OCI-LY1 (cell line): Measurements from ENCODE around the gene SNRPA1.

Experiments
- H2AFZ ChIP-seq: fragments of 200-600 bp; sonication (generic), shearing (Covaris generic); 2 replicates; pipeline ENCODE4 v1.6.0; 2014; ENCODE audit warnings: antibody characterized with exemption, mild to moderate bottlenecking, low read length
- H3F3A ChIP-seq: fragments of 200-600 bp; sonication (generic), shearing (Covaris generic); 2 replicates; pipeline ENCODE4 v1.6.0; 2014; ENCODE audit warnings: mild to moderate bottlenecking, antibody characterized with exemption, low read length, moderate library complexity; ENCODE audit not compliant: insufficient read depth
- H3K27ac ChIP-seq: fragments of 200-600 bp; sonication (generic); 2 replicates; pipeline ENCODE4 v1.5.1; 2014; ENCODE audit warnings: low read length, mixed run types, mild to moderate bottlenecking, low read depth; ENCODE audit not compliant: poor library complexity, severe bottlenecking
- H3K27me3 ChIP-seq: fragments of 200-600 bp; sonication (generic); 2 replicates; pipeline ENCODE4 v1.6.0; 2014; ENCODE audit warnings: antibody characterized with exemption, mild to moderate bottlenecking, low read length, moderate library complexity; ENCODE audit not compliant: insufficient read depth
- H3K36me3 ChIP-seq: fragments of 200-600 bp; sonication (generic); 2 replicates; pipeline ENCODE4 v1.6.1; 2014; ENCODE audit warnings: mild to moderate bottlenecking, antibody characterized with exemption, low read length, moderate library complexity, mixed read lengths; ENCODE audit not compliant: insufficient read depth
- H3K4me1 ChIP-seq: fragments of 200-600 bp; sonication (generic); 2 replicates; pipeline ENCODE4 v1.5.1; 2014; ENCODE audit warnings: mild to moderate bottlenecking, low read length, moderate library complexity; ENCODE audit not compliant: insufficient read depth, severe bottlenecking
- H3K4me2 ChIP-seq: fragments of 200-600 bp; sonication (generic), shearing (Covaris generic); 2 replicates; pipeline ENCODE4 v1.6.1; 2014; ENCODE audit warnings: low read length
- H3K4me3 ChIP-seq: fragments of 200-600 bp; sonication (generic); 2 replicates; pipeline ENCODE4 v1.5.1; 2014; ENCODE audit warnings: low read length, low read depth, mild to moderate bottlenecking, mixed read lengths; ENCODE audit not compliant: poor library complexity, severe bottlenecking
- H3K79me2 ChIP-seq: fragments of 200-600 bp; shearing (Covaris generic); 2 replicates; pipeline ENCODE4 v1.6.1; 2016; ENCODE audit warnings: mixed run types, low read length, mixed read lengths; ENCODE audit not compliant: insufficient read depth
- H3K9ac ChIP-seq: fragments of 200-600 bp; sonication (generic), shearing (Covaris generic); 2 replicates; pipeline ENCODE4 v1.6.1; 2014; ENCODE audit warnings: mild to moderate bottlenecking, low read length, mixed read lengths
- H3K9me2 ChIP-seq: fragments of 200-600 bp; sonication (generic), shearing (Covaris generic); 2 replicates; pipeline ENCODE4 v1.6.1; 2014; ENCODE audit warnings: low read depth, mild to moderate bottlenecking, low read length, mixed read lengths
- H3K9me3 ChIP-seq: fragments of 200-600 bp; shearing (Covaris generic); 2 replicates; pipeline ENCODE4 v1.6.1; 2014; ENCODE audit warnings: low read length, mixed read lengths
- H4K20me1 ChIP-seq: fragments of 200-600 bp; sonication (generic), shearing (Covaris generic); 2 replicates; pipeline ENCODE4 v1.6.0; 2016; ENCODE audit warnings: mild to moderate bottlenecking, low read length; ENCODE audit not compliant: insufficient read depth
- CTCF ChIP-seq: fragments of 200-600 bp; sonication (generic), shearing (Covaris generic); IDR thresholded peaks from 2 replicates; pipeline ENCODE4 v1.5.1; 2017; ENCODE audit warnings: mild to moderate bottlenecking, antibody characterized with exemption, low read length, moderate library complexity, mixed read lengths
- EZH2 ChIP-seq: fragments of 200-600 bp; sonication (generic), shearing (Covaris generic); IDR thresholded peaks from 2 replicates; pipeline ENCODE4 v1.8.0; 2017; ENCODE audit warnings: borderline replicate concordance, mixed run types, mild to moderate bottlenecking, antibody characterized with exemption, low read length, moderate library complexity, mixed read lengths

Gene SNRPA1

DNA sequence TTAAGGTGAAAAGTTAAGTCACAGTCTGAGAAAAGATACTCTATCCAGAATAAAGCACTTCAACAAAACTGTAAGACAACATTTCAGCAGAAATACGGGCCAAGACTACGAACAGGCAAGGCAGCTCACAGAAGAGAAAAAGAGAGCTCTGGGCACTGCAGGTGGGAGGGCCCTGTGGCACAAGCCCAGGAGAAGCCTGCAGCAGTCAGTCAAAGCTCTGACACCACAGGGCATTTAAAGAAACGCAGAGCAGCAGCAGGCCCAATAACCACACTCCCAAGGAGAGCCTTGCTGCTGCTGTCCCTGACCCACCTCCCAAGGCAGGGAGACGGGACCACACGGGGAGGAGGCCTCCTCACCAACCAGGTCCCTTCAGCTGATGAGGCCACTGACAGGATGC, 62.4 kb downstream of the SNRPA1 start:
- Histone ChIP-seq H3K4me3 (no peak overlapping the region), H4K20me1 (no peaks in the 10 kb centered on the region), H2AFZ (no peak overlapping the region), H3K79me2 (no peaks in the 10 kb centered on the region), H3K9ac (no peak overlapping the region), H3K27ac (no peak overlapping the region), H3K36me3 (peaks cover 16% of the 10 kb centered on the region; the same call in 1 of the 2 replicates), H3K9me2 (no peaks in the 10 kb centered on the region), H3K4me1 (no peaks in the 10 kb centered on the region), H3F3A (no peaks in the 10 kb centered on the region), H3K9me3 (peaks cover 5% of the 10 kb centered on the region; the same call in 1 of the 2 replicates), H3K27me3 (no peaks in the 10 kb centered on the region), H3K4me2 (no peak overlapping the region)
- TF ChIP-seq CTCF (no peak), EZH2 (no peak)
